Karpas-422 (cell line): Measurements from ENCODE around the gene XRN2. TPM values are rescaled to one million over a fixed set of nuclear protein-coding genes. Genes with fewer than 3 reads are reported as not detected.

Experiments
- DNase-seq: peaks from one replicate; pipeline ENCODE4 v3.0.0-alpha.2; 2015
- H2AFZ ChIP-seq: fragments of 200-600 bp; sonication (generic); 2 replicates; pipeline ENCODE4 v1.6.1; 2014; ENCODE audit warnings: antibody characterized with exemption, low read length, mixed read lengths
- H3K27ac ChIP-seq: fragments of 200-600 bp; sonication (generic); 2 replicates; pipeline ENCODE4 v1.5.1; 2014; ENCODE audit warnings: mild to moderate bottlenecking, low read length, moderate library complexity
- H3K27me3 ChIP-seq: fragments of 200-600 bp; sonication (generic); 2 replicates; pipeline ENCODE4 v1.6.1; 2014; ENCODE audit warnings: low read length, mixed read lengths
- H3K36me3 ChIP-seq: fragments of 200-600 bp; sonication (generic); 2 replicates; pipeline ENCODE4 v1.6.1; 2014; ENCODE audit warnings: low read length, mixed read lengths; ENCODE audit not compliant: insufficient read depth
- H3K4me1 ChIP-seq: fragments of 200-600 bp; sonication (generic); 2 replicates; pipeline ENCODE4 v1.6.1; 2014; ENCODE audit warnings: mild to moderate bottlenecking, low read length, mixed read lengths
- H3K4me2 ChIP-seq: fragments of 200-600 bp; sonication (generic); 2 replicates; pipeline ENCODE4 v1.6.1; 2014; ENCODE audit warnings: low read length, low read depth, mild to moderate bottlenecking; ENCODE audit not compliant: poor library complexity, severe bottlenecking
- H3K4me3 ChIP-seq: fragments of 200-600 bp; sonication (generic); 2 replicates; pipeline ENCODE4 v1.5.1; 2014; ENCODE audit warnings: mild to moderate bottlenecking, antibody characterized with exemption, low read length, mixed read lengths
- H3K79me2 ChIP-seq: fragments of 200-600 bp; sonication (generic); 2 replicates; pipeline ENCODE4 v1.6.1; 2014; ENCODE audit warnings: mild to moderate bottlenecking, low read length, mixed read lengths
- H3K9ac ChIP-seq: fragments of 200-600 bp; sonication (generic); 2 replicates; pipeline ENCODE4 v1.6.0; 2014; ENCODE audit warnings: low read length
- H3K9me2 ChIP-seq: fragments of 200-600 bp; sonication (generic), shearing (Covaris generic); replicated peaks from 2 replicates; pipeline ENCODE4 v1.6.0; 2014; ENCODE audit warnings: mild to moderate bottlenecking, low read length, moderate library complexity; ENCODE audit not compliant: insufficient read depth
- H3K9me3 ChIP-seq: fragments of 300-700, 200-600 bp; sonication (generic); 2 replicates; pipeline ENCODE4 v1.6.1; 2014; ENCODE audit warnings: low read length, mixed read lengths
- H4K20me1 ChIP-seq: fragments of 200-600 bp; sonication (generic); 2 replicates; pipeline ENCODE4 v1.6.1; 2014; ENCODE audit warnings: mild to moderate bottlenecking, antibody characterized with exemption, low read length, low read depth; ENCODE audit not compliant: insufficient read depth
- total RNA-seq: library from RNA; depleted of rRNA; stranded (reverse); fragments of >200 nt; shearing (Covaris generic); gene quantifications from 2 replicates; pipeline ENCODE4 v1.2.3, GENCODE V29; 2014; ENCODE audit warnings: low replicate concordance

Gene XRN2
- total RNA-seq, 1 experiment from 2014 or later: 55.6 TPM

- Histone ChIP-seq H3K27me3 (no peaks in the 10 kb centered on the region), H3K27ac (no peak overlapping the region), H3K9me2 (no peaks in the 10 kb centered on the region), H3K9me3 (no peaks in the 10 kb centered on the region), H3K36me3 (no peaks in the 10 kb centered on the region), H3K4me2 (no peak overlapping the region), H3K4me1 (no peaks in the 10 kb centered on the region), H3K9ac (no peak overlapping the region), H2AFZ (no peak overlapping the region), H3K4me3 (no peak overlapping the region), H3K79me2 (no peaks in the 10 kb centered on the region), H4K20me1 (no peaks in the 10 kb centered on the region)
- DNase-seq: no peak
These were observed 33.4 kb upstream of the XRN2 start for GRCh38 chr20:21269772-21270171.

GRCh38 chr20:21270806-21271205 is 32.3 kb upstream of the XRN2 start:
- no peak for DNase-seq
- Histone ChIP-seq H3K9me2 (no peaks in the 10 kb centered on the region), H3K27me3 (no peaks in the 10 kb centered on the region), H3K9ac (no peak overlapping the region), H3K4me3 (no peak overlapping the region), H2AFZ (no peak overlapping the region), H3K4me1 (no peaks in the 10 kb centered on the region), H4K20me1 (no peaks in the 10 kb centered on the region), H3K4me2 (no peak overlapping the region), H3K27ac (no peak overlapping the region), H3K79me2 (no peaks in the 10 kb centered on the region), H3K36me3 (no peaks in the 10 kb centered on the region), H3K9me3 (no peaks in the 10 kb centered on the region)

GRCh38 chr20:21272279-21272678 is 30.9 kb upstream of the XRN2 start:
- no peaks in the 10 kb centered on the region for H3K9me2 ChIP-seq
- H3K4me1 ChIP-seq: no peaks in the 10 kb centered on the region
- H3K4me2 ChIP-seq: no peak overlapping the region
- no peaks in the 10 kb centered on the region for H4K20me1 ChIP-seq
- H2AFZ ChIP-seq: no peak overlapping the region
- no peaks in the 10 kb centered on the region for H3K36me3 ChIP-seq
- H3K4me3 ChIP-seq: no peak overlapping the region
- DNase-seq: no peak
- H3K9me3 ChIP-seq: no peaks in the 10 kb centered on the region
- H3K27ac ChIP-seq: no peak overlapping the region
- no peaks in the 10 kb centered on the region for H3K79me2 ChIP-seq
- H3K27me3 ChIP-seq: no peaks in the 10 kb centered on the region
- H3K9ac ChIP-seq: no peak overlapping the region

GRCh38 chr20:21272679-21273078 is 30.5 kb upstream of the XRN2 start:
- Histone ChIP-seq H3K36me3 (no peaks in the 10 kb centered on the region), H3K79me2 (no peaks in the 10 kb centered on the region), H3K4me1 (no peaks in the 10 kb centered on the region), H3K9me3 (no peaks in the 10 kb centered on the region), H4K20me1 (no peaks in the 10 kb centered on the region), H2AFZ (no peak overlapping the region), H3K27ac (no peak overlapping the region), H3K4me3 (no peak overlapping the region), H3K4me2 (no peak overlapping the region), H3K27me3 (no peaks in the 10 kb centered on the region), H3K9ac (no peak overlapping the region), H3K9me2 (no peaks in the 10 kb centered on the region)
- DNase-seq: no peak

GRCh38 chr20:21273755-21274386 is 29.3 kb upstream of the XRN2 start:
- H4K20me1 ChIP-seq: no peaks in the 10 kb centered on the region
- no peak overlapping the region for H2AFZ ChIP-seq
- H3K27me3 ChIP-seq: no peaks in the 10 kb centered on the region
- DNase-seq: no peak
- no peak overlapping the region for H3K4me3 ChIP-seq
- H3K79me2 ChIP-seq: no peaks in the 10 kb centered on the region
- no peaks in the 10 kb centered on the region for H3K4me1 ChIP-seq
- H3K4me2 ChIP-seq: no peak overlapping the region
- no peaks in the 10 kb centered on the region for H3K9me3 ChIP-seq
- H3K9ac ChIP-seq: no peak overlapping the region
- H3K27ac ChIP-seq: no peak overlapping the region
- no peaks in the 10 kb centered on the region for H3K9me2 ChIP-seq
- H3K36me3 ChIP-seq: no peaks in the 10 kb centered on the region

- Histone ChIP-seq H3K9me3 (no peaks in the 10 kb centered on the region), H3K27me3 (no peaks in the 10 kb centered on the region), H4K20me1 (no peaks in the 10 kb centered on the region), H3K9me2 (no peaks in the 10 kb centered on the region), H3K4me2 (no peak overlapping the region), H3K79me2 (no peaks in the 10 kb centered on the region), H2AFZ (no peak overlapping the region), H3K27ac (no peak overlapping the region), H3K9ac (no peak overlapping the region), H3K36me3 (no peaks in the 10 kb centered on the region), H3K4me1 (no peaks in the 10 kb centered on the region), H3K4me3 (no peak overlapping the region)
- no peak for DNase-seq
These were observed 24.3 kb upstream of the XRN2 start for GRCh38 chr20:21278829-21279228.

- no peak overlapping the region for H3K9ac ChIP-seq
- no peak overlapping the region for H3K4me2 ChIP-seq
- no peaks in the 10 kb centered on the region for H3K9me3 ChIP-seq
- H3K4me1 ChIP-seq: no peaks in the 10 kb centered on the region
- no peak for DNase-seq
- no peak overlapping the region for H3K27ac ChIP-seq
- H3K9me2 ChIP-seq: no peaks in the 10 kb centered on the region
- no peaks in the 10 kb centered on the region for H3K27me3 ChIP-seq
- no peaks in the 10 kb centered on the region for H3K79me2 ChIP-seq
- no peak overlapping the region for H3K4me3 ChIP-seq
- H2AFZ ChIP-seq: no peak overlapping the region
- H4K20me1 ChIP-seq: no peaks in the 10 kb centered on the region
- H3K36me3 ChIP-seq: no peaks in the 10 kb centered on the region
These were observed 23.2 kb upstream of the XRN2 start for GRCh38 chr20:21279706-21280521.

GRCh38 chr20:21280522-21281016 is 22.6 kb upstream of the XRN2 start:
- Histone ChIP-seq H4K20me1 (no peaks in the 10 kb centered on the region), H3K9ac (no peak overlapping the region), H3K9me2 (no peaks in the 10 kb centered on the region), H3K79me2 (no peaks in the 10 kb centered on the region), H3K27me3 (no peaks in the 10 kb centered on the region), H3K27ac (no peak overlapping the region), H3K4me3 (no peak overlapping the region), H3K36me3 (no peaks in the 10 kb centered on the region), H3K4me2 (no peak overlapping the region), H3K4me1 (no peaks in the 10 kb centered on the region), H3K9me3 (no peaks in the 10 kb centered on the region), H2AFZ (no peak overlapping the region)
- no peak for DNase-seq
